ENCODE results near the gene CDH23.

CDH23 gene

DNA sequence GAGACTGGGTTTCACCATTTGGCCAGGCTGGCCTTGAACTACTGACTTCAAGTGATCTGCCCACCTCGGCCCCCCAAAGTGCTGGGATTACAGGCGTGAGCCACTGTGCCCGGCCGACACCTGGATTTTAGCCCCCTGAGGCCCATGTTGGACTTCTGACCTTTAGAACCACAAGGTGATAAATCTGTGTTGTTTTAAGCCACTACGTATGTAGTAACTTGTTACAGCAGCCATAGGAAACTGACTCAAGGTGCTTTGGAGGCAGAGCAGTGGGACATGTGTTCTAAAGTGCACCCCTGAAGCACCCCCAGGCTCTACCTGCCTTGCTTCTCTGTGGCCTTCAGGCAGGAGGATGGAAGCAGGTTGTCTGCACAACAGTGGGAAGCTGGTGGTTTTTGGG, 128.4 kb downstream of the CDH23 start:
- no peak for TF ChIP-seq ZFX (IDR thresholded peaks at IDR 0.05; ENCODE audit: borderline replicate concordance)
- TF ChIP-seq, protein P1, sequence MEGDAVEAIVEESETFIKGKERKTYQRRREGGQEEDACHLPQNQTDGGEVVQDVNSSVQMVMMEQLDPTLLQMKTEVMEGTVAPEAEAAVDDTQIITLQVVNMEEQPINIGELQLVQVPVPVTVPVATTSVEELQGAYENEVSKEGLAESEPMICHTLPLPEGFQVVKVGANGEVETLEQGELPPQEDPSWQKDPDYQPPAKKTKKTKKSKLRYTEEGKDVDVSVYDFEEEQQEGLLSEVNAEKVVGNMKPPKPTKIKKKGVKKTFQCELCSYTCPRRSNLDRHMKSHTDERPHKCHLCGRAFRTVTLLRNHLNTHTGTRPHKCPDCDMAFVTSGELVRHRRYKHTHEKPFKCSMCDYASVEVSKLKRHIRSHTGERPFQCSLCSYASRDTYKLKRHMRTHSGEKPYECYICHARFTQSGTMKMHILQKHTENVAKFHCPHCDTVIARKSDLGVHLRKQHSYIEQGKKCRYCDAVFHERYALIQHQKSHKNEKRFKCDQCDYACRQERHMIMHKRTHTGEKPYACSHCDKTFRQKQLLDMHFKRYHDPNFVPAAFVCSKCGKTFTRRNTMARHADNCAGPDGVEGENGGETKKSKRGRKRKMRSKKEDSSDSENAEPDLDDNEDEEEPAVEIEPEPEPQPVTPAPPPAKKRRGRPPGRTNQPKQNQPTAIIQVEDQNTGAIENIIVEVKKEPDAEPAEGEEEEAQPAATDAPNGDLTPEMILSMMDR (IDR thresholded peaks at IDR 0.05), result no peak
- H3K27ac ChIP-seq, result no peak overlapping the region

DNA sequence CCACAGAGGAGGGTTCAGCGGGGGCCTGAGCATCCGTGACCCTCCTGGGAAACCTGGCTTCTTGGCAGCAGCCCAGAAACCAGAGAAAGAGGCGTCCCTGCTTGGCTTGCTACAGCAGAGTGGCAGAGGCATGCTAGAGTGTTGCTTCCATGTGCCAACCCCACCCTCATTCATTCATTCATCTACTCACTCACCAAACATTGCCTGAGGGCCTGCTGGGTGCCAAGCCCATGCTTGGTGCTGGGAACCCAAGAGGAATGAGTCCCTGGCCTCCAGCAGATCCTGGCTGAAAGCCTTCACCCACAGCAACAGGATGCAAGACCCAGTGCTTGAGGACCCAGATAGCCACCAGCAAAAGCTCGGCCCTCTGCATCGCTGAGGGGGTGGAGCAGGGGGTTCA, 129.0 kb downstream of the CDH23 start:
- TF ChIP-seq, protein P1 (IDR thresholded peaks at IDR 0.05), result no peak
- TF ChIP-seq ZFX (IDR thresholded peaks at IDR 0.05; ENCODE audit: borderline replicate concordance), result no peak
- H3K27ac ChIP-seq, result no peak overlapping the region

DNA sequence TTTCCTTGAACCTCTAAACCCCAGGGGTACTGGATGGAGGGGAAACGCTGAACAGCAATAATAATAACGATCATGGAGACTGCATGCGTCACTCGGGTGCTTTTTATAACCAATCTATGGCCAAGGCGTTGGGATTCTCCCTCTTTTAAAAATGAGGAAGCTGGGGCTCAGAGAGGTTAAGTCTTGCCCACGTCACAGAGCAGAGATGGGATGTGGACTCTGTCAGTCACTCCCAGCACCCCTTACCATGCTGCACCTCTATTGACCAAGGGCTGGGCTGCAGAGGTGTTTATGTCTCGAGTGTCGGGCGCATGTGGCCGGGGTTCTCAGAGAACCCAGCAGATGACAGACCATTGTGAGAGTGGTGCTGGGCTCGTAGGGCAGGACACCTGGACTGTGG, 129.9 kb downstream of the CDH23 start:
- H3K27ac ChIP-seq, result no peak overlapping the region
- TF ChIP-seq, protein P1 (IDR thresholded peaks at IDR 0.05), result no peak
- TF ChIP-seq ZFX (IDR thresholded peaks at IDR 0.05; ENCODE audit: borderline replicate concordance), result no peak

DNA sequence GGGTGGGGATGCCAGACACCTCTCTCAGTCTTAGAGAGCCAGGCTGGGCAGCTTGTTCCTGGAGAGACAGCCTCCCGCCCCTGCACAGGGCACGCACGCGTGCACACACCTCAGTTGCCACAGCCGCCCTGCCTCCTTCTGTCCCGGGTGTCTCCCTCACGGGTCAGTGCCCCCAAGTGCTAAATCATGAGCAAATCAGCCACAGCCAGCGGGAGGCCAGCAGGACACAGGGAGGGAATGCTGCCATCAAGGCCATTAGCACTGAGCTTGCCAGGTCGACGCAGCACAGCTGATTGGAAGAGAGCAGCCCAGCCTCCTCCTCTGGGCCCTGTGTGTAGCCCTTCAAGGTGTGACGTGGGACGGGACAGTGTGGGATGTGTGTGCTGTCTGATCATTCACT, 130.4 kb downstream of the CDH23 start:
- TF ChIP-seq ZFX (IDR thresholded peaks at IDR 0.05; ENCODE audit: borderline replicate concordance), result no peak
- TF ChIP-seq, protein P1 (IDR thresholded peaks at IDR 0.05), result no peak
- no peak overlapping the region for H3K27ac ChIP-seq

DNA sequence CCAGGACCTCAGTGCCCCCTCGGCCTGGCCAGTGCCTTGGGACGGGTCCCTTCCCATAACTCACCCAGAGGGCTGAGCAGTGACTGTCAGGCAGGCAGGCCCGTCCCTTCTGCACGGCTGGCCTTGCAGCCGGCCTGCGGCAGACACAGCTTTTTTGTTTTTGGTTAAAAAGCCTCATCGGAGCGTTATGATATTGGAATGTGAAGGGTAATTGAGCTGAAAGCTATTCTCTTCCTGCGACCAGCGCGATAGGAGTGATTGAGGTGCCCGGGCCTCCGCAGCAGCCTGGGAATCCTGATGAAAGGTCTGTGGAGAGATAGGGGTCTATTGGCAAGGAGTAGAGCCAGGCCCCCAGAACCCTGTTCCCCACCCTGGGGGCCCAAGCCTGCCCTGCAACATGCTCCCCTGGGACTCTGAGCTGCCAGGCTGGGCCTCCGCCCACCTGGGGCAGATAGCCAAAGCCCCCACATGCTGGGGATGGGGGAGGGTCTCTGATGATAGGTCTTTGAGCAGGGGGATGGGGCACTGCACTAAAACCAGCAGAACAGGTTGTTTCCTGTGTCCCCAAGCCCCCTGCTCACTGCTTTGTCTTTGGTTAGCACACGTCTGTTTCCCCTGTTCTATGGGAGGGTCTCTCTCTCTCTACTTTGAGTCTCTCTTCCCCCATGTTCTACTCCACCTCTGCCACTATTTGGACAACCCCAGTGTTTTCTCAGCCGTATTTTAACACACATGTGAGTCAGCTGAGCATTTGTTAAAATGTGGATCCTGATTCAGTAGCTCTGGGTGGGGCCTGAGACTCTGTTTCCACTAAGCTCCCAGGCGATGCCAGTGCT, 131.9 kb downstream of the CDH23 start:
- no peak overlapping the region for H3K27ac ChIP-seq
- no peak for TF ChIP-seq ZFX (IDR thresholded peaks at IDR 0.05; ENCODE audit: borderline replicate concordance)
- TF ChIP-seq, protein P1 (IDR thresholded peaks at IDR 0.05), result no peak

DNA sequence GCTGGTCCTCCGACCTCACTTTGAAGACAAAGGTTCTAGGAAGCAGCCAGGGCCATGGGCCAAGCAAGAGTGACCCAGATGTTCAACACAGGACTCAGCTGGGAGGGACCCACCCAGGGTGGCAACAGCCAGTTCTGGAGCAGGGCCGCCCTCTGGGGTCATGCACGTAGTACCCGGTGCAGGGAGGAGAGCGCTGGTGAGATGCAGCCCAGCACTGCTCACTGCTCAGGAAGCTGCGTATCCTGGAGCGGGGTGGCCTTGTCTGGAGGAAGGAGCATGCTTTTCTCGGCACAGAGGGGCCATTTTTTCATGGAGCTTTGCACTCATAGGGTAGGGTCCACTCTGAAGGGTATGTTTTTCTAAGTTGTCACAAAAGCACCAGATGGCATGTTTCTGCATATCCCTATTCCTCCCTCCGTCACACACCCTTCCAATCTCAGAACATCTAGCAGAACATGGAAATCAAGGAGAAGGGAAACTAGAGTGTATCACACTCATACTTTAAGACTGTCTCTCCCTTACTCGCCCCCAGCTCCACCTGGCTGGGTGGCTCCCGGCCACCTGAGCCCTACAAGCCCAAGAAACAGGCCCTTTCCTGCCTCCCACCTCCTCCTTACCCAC, 132.6 kb downstream of the CDH23 start:
- no peak overlapping the region for H3K27ac ChIP-seq
- TF ChIP-seq, protein P1 (IDR thresholded peaks at IDR 0.05), result no peak
- no peak for TF ChIP-seq ZFX (IDR thresholded peaks at IDR 0.05; ENCODE audit: borderline replicate concordance)

DNA sequence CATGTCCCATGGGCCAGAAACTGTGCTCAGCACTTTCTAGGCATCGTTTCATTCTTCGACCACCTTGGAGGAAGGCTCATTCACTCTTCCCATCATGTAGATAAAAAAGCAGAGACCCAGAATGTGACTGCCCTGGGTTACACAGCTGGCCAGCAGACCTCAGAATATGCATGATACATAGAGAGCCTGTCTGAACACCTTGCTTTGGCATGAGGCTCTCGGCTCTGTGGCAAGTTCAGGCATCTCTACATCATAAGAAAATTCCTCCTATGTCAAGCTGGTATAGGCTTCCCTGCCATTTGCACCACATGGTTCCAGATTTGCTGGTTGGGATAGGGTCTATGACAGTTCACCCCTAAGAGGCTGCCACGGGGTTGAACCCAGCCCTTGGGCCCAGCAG, 134.1 kb downstream of the CDH23 start:
- TF ChIP-seq ZFX (IDR thresholded peaks at IDR 0.05; ENCODE audit: borderline replicate concordance), result no peak
- TF ChIP-seq, protein P1 (IDR thresholded peaks at IDR 0.05), result no peak
- H3K27ac ChIP-seq, result no peak overlapping the region

Data from 22Rv1 (cell line).